K562 (cell line): Measurements from ENCODE around the gene POU3F1. TPM values are rescaled to one million over a fixed set of nuclear protein-coding genes. Genes with fewer than 3 reads are reported as not detected.

Experiments used
- BCL6 ChIP-seq: fragments of 250-450 bp; sonication (Bioruptor Pico); IDR thresholded peaks from 2 replicates; pipeline ENCODE4 v1.4.0; 2020
- CBX1 ChIP-seq: sonication (generic); IDR thresholded peaks from 2 replicates; pipeline ENCODE4 v1.6.1; 2016; ENCODE audit warnings: antibody characterized with exemption, low read depth, mild to moderate bottlenecking
- EHMT2 ChIP-seq: fragments of 450-650 bp; IDR thresholded peaks from 2 replicates; pipeline ENCODE4 v1.6.1; 2018; ENCODE audit warnings: antibody characterized with exemption
- ELK3 ChIP-seq: fragments of 450-650 bp; formaldehyde crosslinking; IDR thresholded peaks from 2 replicates; pipeline ENCODE4 v1.4.0; 2020; ENCODE audit warnings: mild to moderate bottlenecking
- HDAC6 ChIP-seq: IDR thresholded peaks from 2 replicates; pipeline ENCODE4 v1.6.1; 2012; ENCODE audit warnings: low read depth, mild to moderate bottlenecking, control low read depth, inconsistent platforms, low read length, moderate library complexity
- NFYB ChIP-seq: IDR thresholded peaks from 2 replicates; pipeline ENCODE4 v1.6.1; 2011; ENCODE audit warnings: mild to moderate bottlenecking, moderate library complexity; ENCODE audit not compliant: insufficient read length; ENCODE audit errors: extremely low read depth
- POLR2B ChIP-seq: fragments of 450-650 bp; IDR thresholded peaks from 2 replicates; pipeline ENCODE4 v1.6.1; 2018; ENCODE audit warnings: low read depth; ENCODE audit not compliant: partially characterized antibody
- PYGO2 ChIP-seq: fragments of 450-650 bp; IDR thresholded peaks from 2 replicates; pipeline ENCODE4 v1.6.1; 2016; ENCODE audit warnings: mild to moderate bottlenecking, missing genetic modification characterization, moderate library complexity, missing compliant biosample characterization
- RBFOX2 ChIP-seq: fragments of 200-400 bp; formaldehyde crosslinking; IDR thresholded peaks from 2 replicates; pipeline ENCODE4 v1.6.1; 2017; ENCODE audit warnings: low read depth, mild to moderate bottlenecking, low read length, moderate library complexity
- RBM34 ChIP-seq: fragments of 200-400 bp; formaldehyde crosslinking; IDR thresholded peaks from 2 replicates; pipeline ENCODE4 v1.6.1; 2018; ENCODE audit warnings: low read length, borderline replicate concordance; ENCODE audit not compliant: insufficient read depth
- RNF2 ChIP-seq: sonication (generic); IDR thresholded peaks from 2 replicates; pipeline ENCODE4 v1.6.1; 2016
- ZBTB17 ChIP-seq: fragments of 450-650 bp; formaldehyde crosslinking; IDR thresholded peaks from 2 replicates; pipeline ENCODE4 v1.4.0; 2020; ENCODE audit warnings: mild to moderate bottlenecking
- ZNF134 ChIP-seq: fragments of 250-450 bp; sonication (Bioruptor Pico); conservative IDR thresholded peaks from 2 replicates; pipeline ENCODE4 v1.4.0; 2020
- ZNF232 ChIP-seq: sonication (generic); formaldehyde crosslinking; IDR thresholded peaks from 2 replicates; pipeline ENCODE4 v1.8.0; 2022; ENCODE audit warnings: mild to moderate bottlenecking, missing genetic modification reagents
- ZNF3 ChIP-seq: fragments of 250-450 bp; sonication (Bioruptor Pico); IDR thresholded peaks from 2 replicates; pipeline ENCODE4 v1.5.0; 2021; ENCODE audit warnings: mild to moderate bottlenecking, moderate library complexity
- ZNF324 ChIP-seq: fragments of 250-450 bp; sonication (Bioruptor Pico); IDR thresholded peaks from 2 replicates; pipeline ENCODE4 v1.4.0; 2020; ENCODE audit warnings: mild to moderate bottlenecking
- ZNF384 ChIP-seq: IDR thresholded peaks from 2 replicates; pipeline ENCODE4 v1.6.1; 2012; ENCODE audit warnings: low read depth, low read length, improper control_type of control experiment
- ZNF561 ChIP-seq: fragments of 450-650 bp; formaldehyde crosslinking; conservative IDR thresholded peaks from 2 replicates; pipeline ENCODE4 v1.4.0; 2020; ENCODE audit warnings: mild to moderate bottlenecking, moderate library complexity
- ZNF655 ChIP-seq: fragments of 250-450 bp; sonication (Bioruptor Pico); IDR thresholded peaks from 2 replicates; pipeline ENCODE4 v1.5.0; 2021
- ZNF740 ChIP-seq, 3 experiments: fragments of 200-800 bp in 1 of 3; sonication (Bioruptor generic) in 1 of 3; sonication (generic) in 1 of 3; formaldehyde crosslinking in 1 of 3; IDR thresholded peaks; 2 replicates each; pipeline versions ENCODE4 v1.6.1 to v1.8.0; 2016 to 2022; ENCODE audit warnings: mild to moderate bottlenecking in 2 of 3, missing compliant biosample characterization in 2 of 3, missing genetic modification characterization in 2 of 3, missing genetic modification reagents in 1 of 3
- ZNF780A ChIP-seq: fragments of 250-450 bp; sonication (Bioruptor Pico); IDR thresholded peaks from 2 replicates; pipeline ENCODE4 v1.5.0; 2021; ENCODE audit warnings: mild to moderate bottlenecking
- polyA plus RNA-seq, 8 experiments: library from polyadenylated mRNA; depleted of rRNA in 4 of 8; stranded (reverse) in 5 of 8; unstranded in 3 of 8; fragments of >200 nt; fragmentation: Nextera tagmentation in 2 of 8; fragmentation: Illumina TruSeq in 1 of 8; extraction: Ambion mirVana in 2 of 8; extraction: Trizol in 1 of 8; gene quantifications; 2 replicates each; pipeline versions ENCODE4 v1.2.1 to v1.2.3, GENCODE V29; 2011 to 2014; ENCODE audit warnings: inconsistent platforms in 1 of 8, missing spikeins in 1 of 8
- total RNA-seq, 7 experiments: library from RNA; depleted of rRNA in 6 of 7; stranded (reverse); fragments of >200 nt in 6 of 7; fragmentation: Illumina TruSeq in 2 of 7; extraction: Trizol in 2 of 7; gene quantifications; 2 replicates each; pipeline versions ENCODE4 v1.2.1 to v1.2.3, GENCODE V29; 2011 to 2021; ENCODE audit warnings: low replicate concordance in 1 of 7
- TF ChIP-seq, protein P1 (sequence below): fragments of 450-650 bp; IDR thresholded peaks from 2 replicates; pipeline ENCODE4 v1.6.1; 2018; ENCODE audit warnings: mild to moderate bottlenecking, low read depth; ENCODE audit not compliant: partially characterized antibody
- TF ChIP-seq, protein P2 (sequence below): conservative IDR thresholded peaks from 2 replicates; pipeline ENCODE4 v1.6.1; 2011; ENCODE audit warnings: low read depth, mild to moderate bottlenecking, low read length; ENCODE audit not compliant: control insufficient read depth

POU3F1 gene
- total and polyA plus RNA-seq, 9 of the 15 experiments (the other 6 are each of a cell fraction or from before 2014, with no cell fraction given), result 0.09 TPM; not detected in 8

DNA sequence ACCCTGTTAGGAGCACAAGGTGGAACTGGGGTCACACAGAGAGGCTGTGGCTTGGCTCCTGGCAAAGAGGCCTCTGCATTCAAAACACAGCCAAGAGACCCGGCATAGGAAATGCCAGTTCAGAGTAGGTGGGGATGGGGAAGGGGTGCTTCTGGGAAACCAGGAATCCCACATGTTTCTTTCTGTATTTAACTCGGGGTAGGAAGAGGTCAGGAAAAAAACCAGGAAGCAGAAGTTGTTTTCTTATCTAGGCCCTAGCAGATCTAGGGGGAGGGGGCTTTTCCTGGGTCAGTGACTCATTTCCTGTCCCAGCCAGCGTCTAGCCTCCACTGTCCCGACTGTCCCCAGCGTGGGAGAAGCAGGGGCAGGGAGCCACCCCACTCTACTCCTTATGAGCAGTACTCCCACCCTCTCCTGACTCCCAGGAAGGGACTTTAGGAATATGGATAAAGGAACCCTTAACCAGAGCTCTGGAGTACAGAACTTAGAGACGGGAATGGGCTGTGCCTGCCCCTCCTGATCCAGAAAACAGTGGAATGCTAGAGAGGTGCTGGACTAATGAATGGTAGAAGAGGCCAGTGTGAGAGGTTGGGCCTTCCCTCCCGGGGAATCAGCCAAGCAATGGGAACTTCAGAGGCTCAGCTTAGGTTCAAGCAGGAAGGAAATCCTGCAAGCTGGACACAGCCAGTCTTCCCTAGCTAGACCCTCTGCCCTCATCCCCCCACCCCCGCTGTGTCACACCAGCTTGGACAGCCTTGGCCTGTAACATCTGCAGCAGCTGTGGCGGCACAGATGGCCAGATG is 47.0 kb downstream of the POU3F1 start (continued):
- TF ChIP-seq, protein P1, sequence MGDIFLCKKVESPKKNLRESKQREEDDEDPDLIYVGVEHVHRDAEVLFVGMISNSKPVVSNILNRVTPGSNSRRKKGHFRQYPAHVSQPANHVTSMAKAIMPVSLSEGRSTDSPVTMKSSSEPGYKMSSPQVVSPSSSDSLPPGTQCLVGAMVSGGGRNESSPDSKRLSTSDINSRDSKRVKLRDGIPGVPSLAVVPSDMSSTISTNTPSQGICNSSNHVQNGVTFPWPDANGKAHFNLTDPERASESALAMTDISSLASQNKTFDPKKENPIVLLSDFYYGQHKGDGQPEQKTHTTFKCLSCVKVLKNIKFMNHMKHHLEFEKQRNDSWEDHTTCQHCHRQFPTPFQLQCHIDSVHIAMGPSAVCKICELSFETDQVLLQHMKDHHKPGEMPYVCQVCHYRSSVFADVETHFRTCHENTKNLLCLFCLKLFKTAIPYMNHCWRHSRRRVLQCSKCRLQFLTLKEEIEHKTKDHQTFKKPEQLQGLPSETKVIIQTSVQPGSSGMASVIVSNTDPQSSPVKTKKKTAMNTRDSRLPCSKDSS, result no peak
- TF ChIP-seq RBM34 (no peak), CBX1 (no peak), EHMT2 (no peak), ELK3 (no peak), ZNF740 (CRISPR knock-in tag; IDR thresholded peaks at IDR 0.05) (no peak), ZNF740 (tag; IDR thresholded peaks at IDR 0.05) (no peak), ZNF134 (CRISPR knock-in tag) (no peak; the same call in 1 of the 2 replicates), ZNF655 (no peak), ZNF780A (CRISPR knock-in tag) (no peak), RNF2 (peak; percentile 96), ZBTB17 (no peak; the same call in 1 of the 2 replicates), ZNF561 (CRISPR knock-in tag) (no peak), PYGO2 (tag) (peak; percentile 62; the same call in 1 of the 2 replicates), POLR2B (peak; percentile 82), ZNF232 (CRISPR knock-in tag) (no peak), ZNF3 (CRISPR knock-in tag) (no peak), BCL6 (CRISPR knock-in tag) (no peak), HDAC6 (no peak), NFYB (no peak), ZNF324 (peak; percentile 4; the same call in 1 of the 2 replicates), ZNF384 (peak; percentile 82), RBFOX2 (peak; percentile 77)
- TF ChIP-seq, protein P2, sequence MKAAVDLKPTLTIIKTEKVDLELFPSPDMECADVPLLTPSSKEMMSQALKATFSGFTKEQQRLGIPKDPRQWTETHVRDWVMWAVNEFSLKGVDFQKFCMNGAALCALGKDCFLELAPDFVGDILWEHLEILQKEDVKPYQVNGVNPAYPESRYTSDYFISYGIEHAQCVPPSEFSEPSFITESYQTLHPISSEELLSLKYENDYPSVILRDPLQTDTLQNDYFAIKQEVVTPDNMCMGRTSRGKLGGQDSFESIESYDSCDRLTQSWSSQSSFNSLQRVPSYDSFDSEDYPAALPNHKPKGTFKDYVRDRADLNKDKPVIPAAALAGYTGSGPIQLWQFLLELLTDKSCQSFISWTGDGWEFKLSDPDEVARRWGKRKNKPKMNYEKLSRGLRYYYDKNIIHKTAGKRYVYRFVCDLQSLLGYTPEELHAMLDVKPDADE, result peak; percentile 99
